Suprapubic skin (tissue), 4 donors: ENCODE results near the gene UBR1.

ENCODE experiments used
- CTCF ChIP-seq, 2 donors: fragments of 200-600 bp in 1 of 2; fragments of 450-650 bp in 1 of 2; sonication (generic) in 1 of 2; IDR thresholded peaks; one replicate each; pipeline ENCODE4 v1.5.1; 2016 to 2019; ENCODE audit warnings: antibody characterized with exemption in 2 of 2, mild to moderate bottlenecking in 1 of 2, moderate library complexity in 1 of 2
- EP300 ChIP-seq: sonication (generic); formaldehyde crosslinking; IDR thresholded peaks from one replicate; pipeline ENCODE4 v1.6.1; 2017; ENCODE audit warnings: antibody characterized with exemption
- POLR2A ChIP-seq, 2 donors: fragments of 450-650 bp; IDR thresholded peaks; one replicate each; pipeline ENCODE4 v1.6.1; 2017; ENCODE audit warnings: antibody characterized with exemption in 2 of 2, mild to moderate bottlenecking in 2 of 2, moderate library complexity in 2 of 2
- POLR2AphosphoS5 ChIP-seq, 3 donors: sonication (generic); formaldehyde crosslinking; IDR thresholded peaks; one replicate each; pipeline ENCODE4 v1.6.1; 2017; ENCODE audit warnings: antibody characterized with exemption in 3 of 3

- TF ChIP-seq POLR2A (IDR thresholded peaks at IDR 0.05) (no peak), CTCF (IDR thresholded peaks at IDR 0.05) (no peak), EP300 (no peak), POLR2AphosphoS5 (IDR thresholded peaks at IDR 0.05) (no peak)
These were observed 171.8 kb downstream of the UBR1 start for GRCh38 chr15:42933886-42934667.
